ENCODE data around the gene POLR3H.
"Not testable (repeated sequence)": the region's sequence is repeated elsewhere in the genome, so short reads cannot be mapped to it uniquely, and the experiment has no call there.

POLR3H gene, protein sequence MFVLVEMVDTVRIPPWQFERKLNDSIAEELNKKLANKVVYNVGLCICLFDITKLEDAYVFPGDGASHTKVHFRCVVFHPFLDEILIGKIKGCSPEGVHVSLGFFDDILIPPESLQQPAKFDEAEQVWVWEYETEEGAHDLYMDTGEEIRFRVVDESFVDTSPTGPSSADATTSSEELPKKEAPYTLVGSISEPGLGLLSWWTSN

DNA sequence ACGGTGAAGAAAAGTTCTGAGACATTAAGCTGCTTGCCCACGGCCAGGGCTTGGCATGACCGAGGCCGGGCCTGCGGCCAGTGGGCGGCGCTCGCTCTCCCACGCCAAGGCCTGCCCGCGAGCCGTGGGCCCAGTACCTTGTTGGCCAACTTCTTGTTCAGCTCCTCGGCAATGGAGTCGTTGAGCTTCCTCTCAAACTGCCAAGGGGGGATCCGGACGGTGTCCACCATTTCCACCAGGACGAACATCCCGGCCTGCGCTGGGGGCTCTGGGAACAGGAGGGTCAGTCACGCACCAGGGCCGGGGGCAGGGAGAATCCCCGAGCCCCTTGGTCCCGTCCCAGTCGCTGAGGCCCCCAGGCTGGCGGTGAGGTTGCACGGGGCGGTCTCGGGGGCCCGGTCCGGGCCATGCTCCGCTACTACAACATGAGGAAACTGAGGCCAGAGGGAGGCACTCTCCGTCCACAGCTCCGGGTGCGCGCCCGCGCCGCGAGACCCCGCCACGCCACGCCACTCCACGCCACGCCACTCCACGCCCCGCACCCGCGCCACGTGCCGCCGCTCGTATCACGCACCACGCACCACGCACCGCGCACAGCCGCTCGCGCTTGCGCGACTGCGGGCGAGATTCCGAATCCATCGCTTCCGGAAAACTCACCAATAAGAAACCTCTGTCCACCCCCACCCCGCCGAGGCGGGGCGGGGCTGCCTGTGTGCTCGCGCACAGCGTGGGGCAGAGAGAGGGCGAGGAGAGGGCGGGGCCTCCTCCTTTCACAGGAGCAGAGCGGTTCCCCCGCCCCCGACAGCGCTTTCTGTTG is at the start of gene POLR3H:
POLR3H (minus strand) TSS at position 617 of the 817 bp plus-strand sequence; CDS start at position 248, 369 bp downstream.
- no peak for FAIRE-seq

DNA sequence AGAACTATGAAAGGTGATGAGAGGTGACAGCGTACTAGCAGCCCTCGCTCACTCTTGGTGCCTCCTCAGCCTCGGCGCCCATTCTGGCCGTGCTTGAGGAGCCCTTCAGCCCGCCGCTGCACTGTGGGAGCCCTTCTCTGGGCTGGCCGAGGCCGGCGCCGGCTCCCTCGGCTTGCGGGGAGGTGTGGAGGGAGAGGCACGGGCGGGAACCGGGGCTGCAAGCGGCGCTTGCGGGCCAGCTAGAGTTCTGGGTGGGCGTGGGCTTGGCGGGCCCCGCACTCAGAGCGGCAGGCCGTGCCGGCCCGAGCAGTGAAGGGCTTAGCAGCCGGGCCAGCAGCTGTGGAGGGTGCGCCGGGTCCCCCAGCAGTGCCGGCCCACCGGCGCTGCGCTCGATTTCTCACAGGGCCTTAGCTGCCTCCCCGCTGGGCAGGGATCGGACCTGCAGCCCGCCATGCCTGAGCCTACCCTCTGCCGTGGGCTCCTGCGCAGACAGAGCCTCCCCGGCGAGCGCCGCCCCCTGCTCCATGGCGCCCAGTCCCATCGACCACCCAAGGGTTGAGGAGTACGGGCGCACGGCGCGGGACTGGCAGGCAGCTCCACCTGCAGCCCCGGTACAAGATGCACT is 49.2 kb upstream of the POLR3H start:
- not testable (repeated sequence) for FAIRE-seq

DNA sequence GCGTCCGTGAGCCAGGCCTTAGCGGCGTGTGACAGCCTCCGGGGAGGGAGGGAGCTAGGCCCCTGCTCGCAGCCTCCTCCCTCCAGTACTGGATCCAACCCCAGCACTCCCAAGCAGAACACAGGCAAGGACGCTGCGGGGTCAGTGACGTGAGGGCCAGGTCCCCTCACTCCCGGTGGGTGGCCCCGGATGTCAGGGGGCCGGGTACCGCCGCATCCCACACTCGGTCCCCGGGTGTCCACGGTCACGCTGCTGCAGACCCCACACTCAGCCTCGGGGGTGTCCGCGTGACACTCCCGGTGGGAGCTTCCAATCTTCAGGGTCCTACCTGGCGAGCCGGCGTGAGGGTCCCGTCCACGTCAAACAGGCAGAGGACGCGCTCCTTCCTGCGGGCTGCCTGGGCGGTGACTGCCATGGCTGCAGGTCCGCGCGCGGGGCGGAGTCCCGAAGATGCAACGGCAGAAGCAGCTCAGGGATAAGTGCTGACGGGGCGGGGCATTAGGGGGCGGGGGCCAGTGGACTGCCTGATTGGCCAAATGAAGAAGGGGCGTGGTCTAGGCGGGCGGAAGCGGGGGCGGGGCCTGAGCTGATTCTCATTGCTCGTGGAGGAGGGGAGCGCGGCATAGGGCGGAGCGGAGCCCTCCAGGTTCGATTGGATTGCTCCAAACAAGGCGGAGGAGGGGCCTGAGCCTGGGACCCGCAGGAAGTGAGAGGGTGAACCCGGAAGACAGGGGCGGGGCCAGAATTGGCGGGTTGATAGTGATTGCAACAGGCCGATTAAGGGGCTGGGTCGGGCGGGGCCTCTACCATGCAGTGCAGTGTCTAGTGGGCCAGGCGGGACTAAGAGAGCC is 45.3 kb upstream of the POLR3H start, which contains the start of gene PMM1:
PMM1 (minus strand) TSS at position 450 of the 851 bp plus-strand sequence; CDS start at position 415, 35 bp downstream.
- FAIRE-seq = no peak

DNA sequence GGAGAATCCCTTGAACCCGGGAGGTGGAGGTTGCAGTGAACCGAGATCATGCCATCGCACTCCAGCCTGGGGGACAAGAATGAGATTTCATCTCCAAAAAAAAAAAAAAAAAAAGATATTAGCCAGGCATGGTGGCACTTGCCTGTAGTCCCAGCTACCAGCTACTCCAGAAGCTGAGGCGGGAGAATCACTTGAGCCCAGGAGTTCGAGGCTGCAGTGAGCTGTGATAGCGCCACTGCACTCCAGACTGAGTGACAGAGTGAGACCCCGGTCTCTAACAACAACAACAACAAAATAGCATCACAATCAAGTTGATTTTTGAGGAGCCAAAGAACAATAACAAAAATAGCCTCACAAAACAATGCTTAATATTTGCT is 43.1 kb upstream of the POLR3H start:
- no peak for FAIRE-seq

DNA sequence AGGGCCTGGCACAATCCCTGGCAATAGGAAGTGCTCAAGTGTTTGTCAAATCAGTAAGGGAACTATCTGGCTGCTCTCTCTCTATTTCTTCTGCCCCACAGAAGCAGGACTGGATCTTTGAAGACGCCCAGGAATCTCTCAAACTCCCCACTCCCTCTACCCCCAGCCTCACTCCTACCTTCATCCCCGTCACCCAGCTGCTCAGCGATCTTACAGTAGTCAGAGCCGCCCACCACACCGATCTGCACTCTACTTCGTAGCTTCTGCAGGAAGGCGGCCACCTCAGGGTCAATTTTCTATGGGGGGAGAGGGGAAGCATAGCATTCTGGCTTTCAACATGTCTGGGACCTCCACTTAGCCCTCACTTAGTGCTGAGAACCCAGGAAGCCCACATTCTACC is 41.6 kb upstream of the POLR3H start:
- FAIRE-seq = no peak

DNA sequence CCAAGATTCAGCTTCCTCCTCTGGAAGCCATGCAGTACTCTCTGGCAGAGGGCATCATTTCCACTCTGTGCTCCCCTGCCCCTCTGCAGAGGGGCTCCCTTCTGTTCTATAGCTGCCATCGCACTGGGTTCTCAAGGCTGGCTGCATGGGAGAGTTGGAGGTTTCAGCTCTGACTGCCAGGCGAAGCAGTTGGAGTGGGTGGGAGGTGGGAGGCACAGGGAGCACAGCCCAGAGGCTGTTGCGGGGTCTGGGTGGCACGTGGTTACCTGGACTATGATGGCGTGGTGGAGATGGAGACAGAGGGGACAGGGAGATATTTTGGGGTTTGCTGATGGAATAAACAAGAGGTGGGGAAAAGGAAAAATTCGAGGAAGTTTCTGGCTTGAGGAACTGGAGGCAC is 40.6 kb upstream of the POLR3H start:
- no peak for FAIRE-seq

GRCh38 chr22:41582694-41583093 is 38.4 kb upstream of the POLR3H start:
- no peak for FAIRE-seq

DNA sequence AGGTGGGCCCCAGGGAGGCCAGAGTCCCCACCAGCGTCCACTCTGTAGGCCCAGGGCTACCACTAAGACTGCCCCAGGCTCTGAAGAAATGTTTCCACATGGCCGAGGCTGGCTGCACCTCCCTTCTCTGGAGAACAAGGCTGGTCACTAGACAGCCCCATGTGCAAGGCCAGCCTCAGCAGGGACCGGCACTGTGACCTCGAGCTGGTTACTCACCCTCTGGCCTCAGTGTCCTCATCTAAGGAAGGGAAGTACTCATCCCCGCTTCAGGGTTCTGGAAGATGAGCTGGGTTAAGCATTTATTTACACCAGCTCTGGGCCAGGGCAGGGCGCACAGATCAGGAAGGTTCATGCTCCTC is 35.7 kb upstream of the POLR3H start:
- no peak for FAIRE-seq

DNA sequence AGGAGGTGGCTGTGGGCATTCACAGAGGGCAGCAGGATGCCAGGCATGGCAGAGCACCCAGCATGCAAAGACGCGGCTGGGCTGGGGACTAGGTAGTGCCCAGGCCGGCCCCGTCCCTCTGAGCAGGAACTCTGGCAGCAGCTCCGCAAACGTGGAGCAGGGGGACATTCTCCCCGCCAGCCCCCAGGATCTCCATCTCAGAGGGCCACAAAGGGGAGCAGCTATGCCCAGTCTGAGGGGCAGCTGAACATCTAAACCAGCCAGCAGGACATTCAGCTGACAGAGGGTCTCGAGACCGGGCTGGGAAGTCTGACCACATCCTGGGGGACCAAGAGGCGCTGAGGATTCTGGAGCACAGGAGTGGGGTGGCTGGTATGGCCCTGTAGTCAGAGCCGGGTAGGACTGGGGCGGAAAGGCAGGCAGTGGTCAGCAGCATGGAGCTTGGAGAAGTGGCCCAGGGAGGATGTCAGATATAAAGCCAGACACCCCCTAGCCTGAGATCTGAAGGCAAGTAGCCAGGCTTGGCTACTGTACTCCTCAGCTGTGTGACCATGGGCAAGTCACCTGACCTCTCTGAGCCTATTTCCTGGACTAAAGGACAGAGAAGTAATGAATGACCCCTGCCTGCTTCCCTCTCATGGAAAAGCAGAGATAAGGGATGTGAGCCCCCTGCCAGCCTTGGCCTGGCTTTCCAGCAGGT is 35.2 kb upstream of the POLR3H start:
- FAIRE-seq = no peak

GRCh38 chr22:41578818-41579217 is 34.5 kb upstream of the POLR3H start:
- FAIRE-seq = no peak

GRCh38 chr22:41578114-41578513 is 33.8 kb upstream of the POLR3H start:
- no peak for FAIRE-seq

- FAIRE-seq = no peak
Measured at GRCh38 chr22:41576877-41577276, 32.6 kb upstream of the POLR3H start.

DNA sequence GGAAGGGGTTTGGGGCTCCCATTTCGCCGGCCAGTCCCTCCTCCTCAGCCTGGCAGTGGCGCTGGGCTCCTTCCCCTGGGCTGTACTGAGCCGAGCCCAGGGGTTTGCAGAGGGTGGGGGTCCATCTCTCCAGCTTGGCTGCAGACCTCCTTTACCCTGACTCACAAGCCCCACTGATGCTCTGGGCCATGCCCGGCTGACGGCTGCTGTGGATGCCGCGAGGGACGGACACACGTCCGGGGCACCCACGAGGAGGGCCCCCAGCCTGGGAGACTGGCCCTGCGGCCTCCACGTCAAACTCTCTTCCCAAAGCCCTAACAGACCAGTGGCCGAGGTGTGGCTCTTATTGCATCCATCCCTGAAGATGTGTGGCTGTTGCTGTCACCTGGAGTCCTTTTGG is 31.3 kb upstream of the POLR3H start:
- FAIRE-seq = no peak

DNA sequence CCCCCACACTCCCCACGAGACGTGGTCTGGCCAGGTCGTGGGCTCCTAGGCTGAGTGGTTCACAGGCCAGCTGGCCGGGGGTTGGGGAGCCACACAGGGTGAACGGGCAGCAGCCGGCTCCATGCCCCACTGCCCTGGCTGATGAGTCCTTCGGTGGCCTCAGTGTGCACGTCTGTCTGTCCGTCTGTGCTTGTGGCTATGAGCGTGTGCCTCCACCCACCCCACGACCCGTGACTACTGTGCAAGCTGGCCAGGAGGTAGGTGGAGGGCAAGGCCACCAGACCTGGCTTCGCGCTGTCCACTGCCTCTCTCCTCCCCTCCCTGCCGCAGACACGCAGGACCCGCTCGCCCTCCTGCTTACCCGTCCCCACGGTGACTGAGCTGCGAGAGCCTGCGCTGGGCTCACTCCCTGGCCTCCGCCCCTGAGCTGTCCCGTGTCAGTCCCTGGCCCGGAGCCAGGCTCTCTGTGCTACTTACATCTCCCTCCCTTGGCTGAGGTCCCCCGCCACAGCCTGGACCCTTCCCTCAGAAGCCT is 30.6 kb upstream of the POLR3H start:
- no peak for FAIRE-seq

DNA sequence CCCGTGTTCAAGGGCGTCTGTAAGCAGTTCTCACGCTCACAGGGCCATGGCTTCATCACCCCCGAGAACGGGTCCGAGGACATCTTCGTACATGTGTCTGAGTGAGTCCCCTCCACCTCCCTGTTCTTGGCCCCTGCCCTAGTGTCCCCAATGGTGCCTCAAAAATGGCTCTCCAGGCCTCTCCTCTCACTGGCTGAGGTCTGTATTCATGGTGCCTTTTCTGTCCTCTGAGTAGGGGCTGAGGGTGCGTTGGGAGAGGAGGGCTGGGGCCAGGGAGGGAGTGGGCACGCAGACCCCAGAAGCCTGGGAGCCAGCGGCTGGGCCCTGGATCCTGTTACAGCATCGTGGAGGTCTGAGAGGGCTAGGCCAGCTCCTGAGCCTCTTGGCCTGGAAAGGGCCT is 29.4 kb upstream of the POLR3H start:
- no peak for FAIRE-seq

- FAIRE-seq = not testable (repeated sequence)
Measured at GRCh38 chr22:41572305-41572704, 28.0 kb upstream of the POLR3H start.

DNA sequence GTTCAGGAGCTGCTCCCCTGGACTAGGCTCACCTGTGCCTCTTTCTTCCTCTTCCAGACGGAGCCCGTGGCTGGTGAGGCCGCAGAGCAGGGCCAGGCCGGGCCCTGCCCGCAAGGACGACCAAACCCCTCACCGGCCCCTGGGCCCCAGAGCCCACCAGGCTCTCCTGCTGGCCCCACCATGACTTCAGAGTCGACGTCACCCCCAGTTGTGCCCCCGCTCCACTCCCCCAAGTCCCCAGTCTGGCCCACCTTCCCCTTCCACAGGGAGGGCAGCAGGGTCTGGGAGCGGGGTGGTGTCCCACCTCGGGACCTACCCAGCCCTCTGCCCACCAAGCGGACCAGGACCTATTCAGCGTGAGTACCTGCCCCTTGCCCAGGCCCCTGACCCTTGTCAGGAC is 27.5 kb upstream of the POLR3H start:
- FAIRE-seq = no peak

DNA sequence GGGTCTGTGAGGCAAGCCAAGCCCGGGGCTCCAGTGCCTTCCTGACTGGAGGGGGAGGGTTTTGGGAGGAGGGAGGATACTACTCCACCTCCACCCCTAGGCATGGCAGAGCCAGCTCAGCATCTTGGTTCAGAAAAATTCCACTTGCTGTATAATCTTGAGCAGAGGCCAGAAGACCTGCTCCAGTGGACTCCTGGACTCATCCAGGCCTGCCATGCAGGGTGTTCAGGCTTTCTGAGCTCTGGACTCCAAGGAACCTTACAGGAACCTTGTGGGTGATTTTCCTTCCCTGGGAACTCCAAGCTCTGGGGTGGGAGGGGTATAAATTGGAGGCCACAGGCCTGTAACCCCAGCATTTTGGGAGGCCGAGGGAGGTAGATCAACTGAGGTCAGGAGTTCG is 26.0 kb upstream of the POLR3H start:
- no peak for FAIRE-seq

DNA sequence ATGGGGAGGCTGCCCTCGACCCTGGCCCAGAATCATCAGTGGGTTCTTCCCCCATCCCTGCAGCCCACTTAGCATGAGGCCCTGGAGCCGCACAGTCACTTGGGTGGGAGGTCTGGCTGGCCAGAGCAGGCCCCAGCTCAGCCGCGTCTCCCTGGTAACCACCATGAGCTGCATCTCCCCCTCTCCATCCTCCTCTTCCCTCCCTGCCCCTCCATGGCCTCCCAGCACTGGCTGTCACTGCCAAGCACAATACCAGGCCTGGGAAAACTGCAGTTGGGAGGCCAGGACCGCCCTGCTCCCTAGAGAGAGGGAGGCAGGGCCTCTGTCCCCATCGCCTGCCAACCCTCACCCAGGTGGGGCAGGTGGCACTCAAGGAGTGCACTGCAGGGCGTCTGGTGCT is 24.5 kb upstream of the POLR3H start:
- no peak for FAIRE-seq

DNA sequence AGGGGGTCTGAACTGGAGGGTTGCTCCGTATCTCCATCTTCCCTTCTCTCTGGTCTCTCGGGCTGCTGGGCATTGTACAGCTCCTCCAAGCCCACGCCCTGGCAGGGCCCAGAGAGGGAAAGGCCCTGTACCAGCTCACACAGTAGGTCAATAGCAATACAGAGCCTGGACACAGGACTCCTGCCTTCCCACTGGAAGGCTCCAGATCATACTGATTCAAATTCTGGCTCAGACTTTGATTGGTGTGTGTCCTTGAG is 23.2 kb upstream of the POLR3H start:
- no peak for FAIRE-seq

GRCh38 chr22:41565403-41566054 is 21.3 kb upstream of the POLR3H start:
- no peak for FAIRE-seq

DNA sequence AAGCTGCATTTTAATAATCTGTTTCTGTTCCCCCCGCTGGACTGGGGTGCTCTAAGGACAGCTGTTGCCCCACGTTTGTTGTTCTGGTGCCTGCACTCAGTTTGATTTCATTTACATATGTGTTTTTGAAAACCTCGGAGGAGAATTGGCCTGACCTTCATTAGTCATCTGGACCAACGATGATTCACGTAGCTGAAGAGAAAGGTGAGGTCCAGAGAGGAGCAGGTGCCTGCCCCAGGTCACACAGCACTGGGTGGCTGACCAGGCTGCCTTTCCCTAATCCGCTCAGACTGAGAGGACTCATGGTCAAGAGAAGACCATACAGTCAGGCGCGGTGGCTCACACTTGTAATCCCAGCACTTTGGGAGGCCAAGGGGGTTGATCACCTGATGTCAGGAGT is 20.3 kb upstream of the POLR3H start:
- FAIRE-seq = no peak
